ENCODE results near the gene THRB. TPM values are rescaled to one million over a fixed set of nuclear protein-coding genes. Genes with fewer than 3 reads are reported as not detected.

Gene THRB
- total and polyA plus RNA-seq, 7 experiments from 2014 or later: 0.05 to 1.0 (median 0.16) TPM; not detected in 4

GRCh38 chr3:24514119-24514518 lies 19.5 kb upstream of the THRB start:
- Histone ChIP-seq H3K9me3 (ENCODE audit: control insufficient read depth in 2 of 3, low read length in 3 of 3) (no peaks in the 10 kb centered on the region), H3K36me3 (ENCODE audit: control insufficient read depth in 2 of 3, insufficient read depth in 3 of 3, low read length in 3 of 3) (no peaks in the 10 kb centered on the region), H3K4me3 (ENCODE audit: low read length) (no peak overlapping the region), H3K4me1 (ENCODE audit: control insufficient read depth in 2 of 2, insufficient read depth in 2 of 2, low read length in 2 of 2) (no peaks in the 10 kb centered on the region), H3K27ac (ENCODE audit: low read depth, low read length) (no peak overlapping the region), H3K27me3 (ENCODE audit: control insufficient read depth in 2 of 2, insufficient read depth in 2 of 2, low read length in 2 of 2) (no peaks in the 10 kb centered on the region)
- Mint-ChIP-seq H3K27ac (no peak overlapping the region), H3K27me3 (peaks cover 1 to 16% (median 9%) of the 10 kb centered on the region in 5 donors), H3K4me1 (no peaks in the 10 kb centered on the region), H3K9me3 (peaks cover 0 to 4% (median 0%) of the 10 kb centered on the region in 11 donors), H3K36me3 (no peaks in the 10 kb centered on the region), H3K4me3 (no peak overlapping the region)
- ATAC-seq (no peak), DNase-seq (no peak)
- CTCF ChIA-PET: no interaction called here
- intact Hi-C loops (cut with micrococcal nuclease): no loop called here
- POLR2A ChIA-PET: no interaction called here

GRCh38 chr3:24513463-24513862 lies 18.8 kb upstream of the THRB start:
- H3K4me1 ChIP-seq (ENCODE audit: control insufficient read depth in 2 of 2, insufficient read depth in 2 of 2, low read length in 2 of 2): no peaks in the 10 kb centered on the region
- CTCF ChIA-PET: no interaction called here

GRCh38 chr3:24512564-24513197 lies 18.0 kb upstream of the THRB start:
- H3K4me1 Mint-ChIP-seq: no peaks in the 10 kb centered on the region
- POLR2A ChIA-PET: no interaction called here
- no peaks in the 10 kb centered on the region for H3K36me3 Mint-ChIP-seq
- no peak overlapping the region for H3K4me3 Mint-ChIP-seq
- Histone ChIP-seq H3K4me1 (ENCODE audit: control insufficient read depth in 2 of 2, insufficient read depth in 2 of 2, low read length in 2 of 2) (no peaks in the 10 kb centered on the region), H3K9me3 (ENCODE audit: control insufficient read depth in 2 of 3, low read length in 3 of 3) (no peaks in the 10 kb centered on the region), H3K27me3 (ENCODE audit: control insufficient read depth in 2 of 2, insufficient read depth in 2 of 2, low read length in 2 of 2) (no peaks in the 10 kb centered on the region), H3K4me3 (ENCODE audit: low read length) (no peak overlapping the region), H3K36me3 (ENCODE audit: control insufficient read depth in 2 of 3, insufficient read depth in 3 of 3, low read length in 3 of 3) (no peaks in the 10 kb centered on the region), H3K27ac (ENCODE audit: low read depth, low read length) (no peak overlapping the region)
- peaks cover 0 to 4% (median 0%) of the 10 kb centered on the region in 11 donors for H3K9me3 Mint-ChIP-seq
- intact Hi-C loops (cut with micrococcal nuclease): no loop called here
- H3K27me3 Mint-ChIP-seq: peaks cover 0 to 11% (median 0%) of the 10 kb centered on the region in 5 donors
- H3K27ac Mint-ChIP-seq: no peak overlapping the region
- CTCF ChIA-PET: no interaction called here
- DNase-seq (no peak), ATAC-seq (no peak)

More at GRCh38 chr3:24513463-24513862, 18.8 kb upstream of the THRB start:
- Histone ChIP-seq H3K4me3 (ENCODE audit: low read length) (no peak overlapping the region), H3K9me3 (ENCODE audit: control insufficient read depth in 2 of 3, low read length in 3 of 3) (no peaks in the 10 kb centered on the region), H3K27me3 (ENCODE audit: control insufficient read depth in 2 of 2, insufficient read depth in 2 of 2, low read length in 2 of 2) (no peaks in the 10 kb centered on the region), H3K27ac (ENCODE audit: low read depth, low read length) (no peak overlapping the region), H3K36me3 (ENCODE audit: control insufficient read depth in 2 of 3, insufficient read depth in 3 of 3, low read length in 3 of 3) (no peaks in the 10 kb centered on the region)
- POLR2A ChIA-PET: no interaction called here
- DNase-seq (no peak), ATAC-seq (no peak)
- no peak overlapping the region for H3K27ac Mint-ChIP-seq
- peaks cover 0 to 12% (median 6%) of the 10 kb centered on the region in 5 donors for H3K27me3 Mint-ChIP-seq
- H3K4me1 Mint-ChIP-seq: no peaks in the 10 kb centered on the region
- H3K4me3 Mint-ChIP-seq: no peak overlapping the region
- intact Hi-C loops (cut with micrococcal nuclease): no loop called here
- H3K36me3 Mint-ChIP-seq: no peaks in the 10 kb centered on the region
- peaks cover 0 to 4% (median 0%) of the 10 kb centered on the region in 11 donors for H3K9me3 Mint-ChIP-seq

GRCh38 chr3:24510030-24510648 lies 15.5 kb upstream of the THRB start:
- H3K36me3 ChIP-seq (ENCODE audit: control insufficient read depth in 2 of 3, insufficient read depth in 3 of 3, low read length in 3 of 3): no peaks in the 10 kb centered on the region
- intact Hi-C loops (cut with micrococcal nuclease): no loop called here
- H3K27me3 Mint-ChIP-seq: peaks cover 0 to 16% (median 0%) of the 10 kb centered on the region in 5 donors
- no peaks in the 10 kb centered on the region for H3K9me3 ChIP-seq (ENCODE audit: control insufficient read depth in 2 of 3, low read length in 3 of 3)
- no peak for DNase-seq
- no peak overlapping the region for H3K4me3 ChIP-seq (ENCODE audit: low read length)
- H3K4me1 Mint-ChIP-seq: no peaks in the 10 kb centered on the region
- no peaks in the 10 kb centered on the region for H3K4me1 ChIP-seq (ENCODE audit: control insufficient read depth in 2 of 2, insufficient read depth in 2 of 2, low read length in 2 of 2)
- H3K27me3 ChIP-seq (ENCODE audit: control insufficient read depth in 2 of 2, insufficient read depth in 2 of 2, low read length in 2 of 2): no peaks in the 10 kb centered on the region
- H3K9me3 Mint-ChIP-seq: peaks cover 0 to 3% (median 0%) of the 10 kb centered on the region in 11 donors
- H3K36me3 Mint-ChIP-seq: no peaks in the 10 kb centered on the region
- H3K27ac ChIP-seq (ENCODE audit: low read depth, low read length): no peak overlapping the region
- no peak overlapping the region for H3K27ac Mint-ChIP-seq
- H3K4me3 Mint-ChIP-seq: no peak overlapping the region
- POLR2A ChIA-PET: no interaction called here
- CTCF ChIA-PET: no interaction called here
- no peak for ATAC-seq

GRCh38 chr3:24508423-24508839 lies 13.8 kb upstream of the THRB start:
- intact Hi-C loops (cut with micrococcal nuclease): no loop called here
- no peaks in the 10 kb centered on the region for H3K36me3 Mint-ChIP-seq
- no peaks in the 10 kb centered on the region for H3K27me3 ChIP-seq (ENCODE audit: control insufficient read depth in 2 of 2, insufficient read depth in 2 of 2, low read length in 2 of 2)
- ChIA-PET POLR2A (no interaction called here), CTCF (no interaction called here)
- H3K4me1 ChIP-seq (ENCODE audit: control insufficient read depth in 2 of 2, insufficient read depth in 2 of 2, low read length in 2 of 2): no peaks in the 10 kb centered on the region
- no peak overlapping the region for H3K27ac ChIP-seq (ENCODE audit: low read depth, low read length)
- H3K9me3 ChIP-seq (ENCODE audit: control insufficient read depth in 2 of 3, low read length in 3 of 3): no peaks in the 10 kb centered on the region
- ATAC-seq (no peak), DNase-seq (no peak)
- no peak overlapping the region for H3K4me3 ChIP-seq (ENCODE audit: low read length)
- H3K4me3 Mint-ChIP-seq: no peak overlapping the region
- H3K27me3 Mint-ChIP-seq: peaks cover 0 to 11% (median 0%) of the 10 kb centered on the region in 5 donors
- no peaks in the 10 kb centered on the region for H3K36me3 ChIP-seq (ENCODE audit: control insufficient read depth in 2 of 3, insufficient read depth in 3 of 3, low read length in 3 of 3)
- no peak overlapping the region for H3K27ac Mint-ChIP-seq
- H3K4me1 Mint-ChIP-seq: no peaks in the 10 kb centered on the region
- peaks cover 0 to 3% (median 0%) of the 10 kb centered on the region in 11 donors for H3K9me3 Mint-ChIP-seq

GRCh38 chr3:24507776-24508422 lies 13.2 kb upstream of the THRB start:
- no peaks in the 10 kb centered on the region for H3K27me3 ChIP-seq (ENCODE audit: control insufficient read depth in 2 of 2, insufficient read depth in 2 of 2, low read length in 2 of 2)
- H3K4me1 Mint-ChIP-seq: no peaks in the 10 kb centered on the region
- DNase-seq (no peak), ATAC-seq (no peak)
- intact Hi-C loops (cut with micrococcal nuclease): no loop called here
- H3K4me1 ChIP-seq (ENCODE audit: control insufficient read depth in 2 of 2, insufficient read depth in 2 of 2, low read length in 2 of 2): no peaks in the 10 kb centered on the region
- CTCF ChIA-PET: no interaction called here
- no peaks in the 10 kb centered on the region for H3K9me3 ChIP-seq (ENCODE audit: control insufficient read depth in 2 of 3, low read length in 3 of 3)
- no peak overlapping the region for H3K27ac ChIP-seq (ENCODE audit: low read depth, low read length)
- H3K27me3 Mint-ChIP-seq: peaks cover 0 to 9% (median 2%) of the 10 kb centered on the region in 5 donors
- peaks cover 0 to 3% (median 0%) of the 10 kb centered on the region in 11 donors for H3K9me3 Mint-ChIP-seq
- POLR2A ChIA-PET: no interaction called here
- no peaks in the 10 kb centered on the region for H3K36me3 Mint-ChIP-seq
- no peak overlapping the region for H3K27ac Mint-ChIP-seq
- no peaks in the 10 kb centered on the region for H3K36me3 ChIP-seq (ENCODE audit: control insufficient read depth in 2 of 3, insufficient read depth in 3 of 3, low read length in 3 of 3)
- no peak overlapping the region for H3K4me3 ChIP-seq (ENCODE audit: low read length)
- no peak overlapping the region for H3K4me3 Mint-ChIP-seq

Measured in naive thymus-derived CD4-positive, alpha-beta T cell (primary cell).